ENCODE measurements around the gene MIPEP.
"Not testable (repeated sequence)": the region's sequence is repeated elsewhere in the genome, so short reads cannot be mapped to it uniquely, and the experiment has no call there.

The MIPEP gene

DNA sequence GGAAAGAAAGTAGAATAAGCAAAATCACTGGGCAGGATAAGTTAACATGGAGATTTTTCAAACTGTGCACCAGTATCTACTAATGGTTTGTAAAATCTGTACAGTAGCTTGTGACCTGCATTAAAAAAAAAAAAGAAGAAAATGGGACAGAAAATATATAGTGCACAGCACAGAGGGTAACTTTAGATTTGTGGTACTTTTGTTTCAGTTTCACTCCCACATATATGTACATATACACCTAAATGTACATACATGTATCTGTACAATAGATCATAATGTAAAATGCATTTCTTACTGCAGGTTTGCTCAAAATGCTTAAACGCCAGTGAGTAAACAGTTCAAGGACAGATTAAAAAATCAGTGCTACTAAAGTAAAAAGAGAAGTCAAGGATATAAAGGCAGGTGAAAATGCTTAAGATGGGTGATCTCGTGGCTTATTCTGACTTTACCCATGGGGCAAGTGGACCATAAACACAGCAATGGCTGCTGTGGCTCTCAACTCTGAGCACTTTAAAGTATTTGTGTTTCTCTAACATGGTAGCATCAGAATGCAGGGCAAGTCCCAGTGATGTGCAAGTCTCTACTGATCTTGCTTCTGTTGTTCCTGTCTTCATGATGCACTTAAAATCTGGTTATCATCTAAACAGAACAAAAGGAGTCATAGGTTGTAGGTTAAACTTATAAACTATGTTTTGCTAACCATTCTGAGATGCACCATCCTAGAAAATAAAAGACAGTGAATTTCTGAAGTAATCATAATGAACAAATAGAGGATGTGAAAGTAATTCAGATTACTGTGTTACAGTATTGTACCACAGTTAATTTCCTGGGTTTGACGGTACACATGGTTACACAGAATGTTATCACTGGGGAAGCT is 112.3 kb downstream of the MIPEP start:
- Mint-ChIP-seq H3K36me3 (peaks cover 7% of the 10 kb centered on the region), H3K4me3 (no peak overlapping the region), H3K4me1 (peaks cover 30% of the 10 kb centered on the region), H3K27ac (no peak overlapping the region), H3K27me3 (no peaks in the 10 kb centered on the region), H3K9me3 (peaks cover 3% of the 10 kb centered on the region)
- CTCF ChIA-PET, result interaction anchor here (0.5 kb wide), 1 partner anchor 188 kb away, joined by 5 read pairs; no protein-coding TSS in a partner anchor
- DNase-seq, result no peak

GRCh38 chr13:23772717-23773116 is 116.5 kb downstream of the MIPEP start:
- Mint-ChIP-seq H3K4me3 (no peak overlapping the region), H3K4me1 (peaks cover 25% of the 10 kb centered on the region), H3K9me3 (no peaks in the 10 kb centered on the region), H3K36me3 (no peaks in the 10 kb centered on the region), H3K27ac (no peak overlapping the region), H3K27me3 (no peaks in the 10 kb centered on the region)
- no peak for DNase-seq
- CTCF ChIA-PET, result no interaction called here

- CTCF ChIA-PET, result no interaction called here
- Mint-ChIP-seq H3K9me3 (no peaks in the 10 kb centered on the region), H3K4me3 (no peak overlapping the region), H3K27ac (no peak overlapping the region), H3K27me3 (no peaks in the 10 kb centered on the region), H3K4me1 (peaks cover 18% of the 10 kb centered on the region), H3K36me3 (no peaks in the 10 kb centered on the region)
- no peak for DNase-seq
These were observed 117.2 kb downstream of the MIPEP start for GRCh38 chr13:23771956-23772355.

DNA sequence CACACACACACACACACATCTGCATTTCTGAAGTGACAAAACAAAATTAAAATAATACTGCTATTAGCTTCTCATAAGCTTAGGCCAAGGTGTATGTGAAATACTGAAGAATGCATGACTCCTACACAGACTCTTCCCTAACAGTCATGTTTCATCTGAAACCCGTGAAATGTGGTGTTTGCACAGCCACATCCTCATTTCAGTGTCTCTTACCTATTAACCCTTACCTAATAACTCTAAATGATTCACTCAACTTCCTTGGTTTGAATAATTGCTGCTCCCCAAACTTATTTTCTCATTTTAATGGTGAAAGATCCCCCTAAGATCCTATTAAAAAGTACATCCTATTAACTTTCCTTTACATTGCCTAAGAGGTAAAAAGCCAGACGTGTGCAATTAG is 117.6 kb downstream of the MIPEP start:
- no peaks in the 10 kb centered on the region for H3K27me3 Mint-ChIP-seq
- no peak overlapping the region for H3K4me3 Mint-ChIP-seq
- no peak overlapping the region for H3K27ac Mint-ChIP-seq
- no peak for DNase-seq
- CTCF ChIA-PET, result no interaction called here
- H3K9me3 Mint-ChIP-seq, result no peaks in the 10 kb centered on the region
- peaks cover 14% of the 10 kb centered on the region for H3K4me1 Mint-ChIP-seq
- H3K36me3 Mint-ChIP-seq, result no peaks in the 10 kb centered on the region

GRCh38 chr13:23770973-23771372 is 118.2 kb downstream of the MIPEP start:
- CTCF ChIA-PET, result no interaction called here
- Mint-ChIP-seq H3K9me3 (no peaks in the 10 kb centered on the region), H3K27ac (no peak overlapping the region), H3K36me3 (no peaks in the 10 kb centered on the region), H3K4me1 (peaks cover 8% of the 10 kb centered on the region), H3K27me3 (no peaks in the 10 kb centered on the region), H3K4me3 (no peak overlapping the region)
- DNase-seq, result no peak

GRCh38 chr13:23770428-23770827 is 118.8 kb downstream of the MIPEP start:
- Mint-ChIP-seq H3K4me3 (no peak overlapping the region), H3K36me3 (no peaks in the 10 kb centered on the region), H3K9me3 (no peaks in the 10 kb centered on the region), H3K4me1 (peaks cover 7% of the 10 kb centered on the region), H3K27ac (no peak overlapping the region), H3K27me3 (no peaks in the 10 kb centered on the region)
- DNase-seq, result no peak
- CTCF ChIA-PET, result no interaction called here

GRCh38 chr13:23769401-23769800 is 119.8 kb downstream of the MIPEP start:
- no peaks in the 10 kb centered on the region for H3K36me3 Mint-ChIP-seq
- H3K27me3 Mint-ChIP-seq, result no peaks in the 10 kb centered on the region
- no peak overlapping the region for H3K27ac Mint-ChIP-seq
- H3K4me1 Mint-ChIP-seq, result peaks cover 6% of the 10 kb centered on the region
- CTCF ChIA-PET, result no interaction called here
- no peak for DNase-seq
- H3K9me3 Mint-ChIP-seq, result no peaks in the 10 kb centered on the region
- no peak overlapping the region for H3K4me3 Mint-ChIP-seq

DNA sequence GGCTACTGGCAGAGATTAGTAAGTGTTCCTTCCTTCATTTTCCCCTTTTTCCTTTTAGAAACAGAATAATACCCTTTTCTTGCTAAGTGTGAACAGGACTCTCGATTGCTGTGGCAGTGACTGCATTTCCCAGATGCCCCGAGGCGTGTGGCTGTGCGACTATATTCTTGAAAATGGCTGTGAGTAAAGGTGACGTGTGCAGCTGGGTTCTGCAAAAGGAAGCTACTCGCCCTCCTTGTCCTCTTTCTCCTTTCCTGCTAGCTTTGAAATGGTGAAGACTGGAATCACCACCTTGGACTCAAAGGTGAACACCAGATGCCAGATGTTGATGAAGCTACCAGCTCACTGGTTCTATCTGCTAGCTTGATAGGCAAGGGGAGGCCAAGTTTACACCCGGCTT is 121.4 kb downstream of the MIPEP start:
- Mint-ChIP-seq H3K4me3 (no peak overlapping the region), H3K4me1 (peaks cover 6% of the 10 kb centered on the region), H3K36me3 (no peaks in the 10 kb centered on the region), H3K9me3 (no peaks in the 10 kb centered on the region), H3K27ac (no peak overlapping the region), H3K27me3 (no peaks in the 10 kb centered on the region)
- no peak for DNase-seq
- CTCF ChIA-PET, result no interaction called here

DNA sequence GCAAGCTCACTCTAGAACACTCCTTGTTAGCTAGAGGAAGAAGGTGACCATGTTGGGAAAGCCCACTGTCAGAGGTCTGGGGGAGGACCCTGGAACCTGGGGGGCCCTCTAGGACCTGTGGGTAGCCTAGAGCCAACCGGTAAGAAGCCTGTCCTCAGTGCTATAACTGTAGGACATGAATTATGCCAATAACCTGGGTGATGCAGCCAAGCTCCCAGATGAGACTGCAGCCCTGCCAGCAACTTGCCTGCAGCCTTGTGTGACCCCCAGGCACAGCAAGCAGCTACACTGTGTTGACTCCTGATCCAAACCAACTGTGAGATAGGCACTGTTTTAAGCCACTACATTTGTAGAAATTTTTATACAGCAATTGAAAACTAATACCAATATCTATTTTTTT is 122.3 kb downstream of the MIPEP start:
- Mint-ChIP-seq H3K9me3 (no peaks in the 10 kb centered on the region), H3K27me3 (no peaks in the 10 kb centered on the region), H3K27ac (no peak overlapping the region), H3K4me3 (no peak overlapping the region), H3K36me3 (no peaks in the 10 kb centered on the region), H3K4me1 (peaks cover 6% of the 10 kb centered on the region)
- CTCF ChIA-PET, result no interaction called here
- DNase-seq, result no peak

- no peaks in the 10 kb centered on the region for H3K27me3 Mint-ChIP-seq
- no peak overlapping the region for H3K27ac Mint-ChIP-seq
- no peaks in the 10 kb centered on the region for H3K36me3 Mint-ChIP-seq
- no peak overlapping the region for H3K4me3 Mint-ChIP-seq
- no peaks in the 10 kb centered on the region for H3K9me3 Mint-ChIP-seq
- CTCF ChIA-PET, result no interaction called here
- peaks cover 4% of the 10 kb centered on the region for H3K4me1 Mint-ChIP-seq
- DNase-seq, result no peak
These were observed 122.9 kb downstream of the MIPEP start for GRCh38 chr13:23766283-23766682.

GRCh38 chr13:23765531-23765930 is 123.7 kb downstream of the MIPEP start:
- no peak overlapping the region for H3K4me3 Mint-ChIP-seq
- no peak overlapping the region for H3K27ac Mint-ChIP-seq
- no peaks in the 10 kb centered on the region for H3K36me3 Mint-ChIP-seq
- no peak for DNase-seq
- CTCF ChIA-PET, result no interaction called here
- no peaks in the 10 kb centered on the region for H3K27me3 Mint-ChIP-seq
- no peaks in the 10 kb centered on the region for H3K9me3 Mint-ChIP-seq
- H3K4me1 Mint-ChIP-seq, result peaks cover 4% of the 10 kb centered on the region

- no peaks in the 10 kb centered on the region for H3K36me3 Mint-ChIP-seq
- peaks cover 4% of the 10 kb centered on the region for H3K4me1 Mint-ChIP-seq
- no peaks in the 10 kb centered on the region for H3K27me3 Mint-ChIP-seq
- DNase-seq, result no peak
- H3K9me3 Mint-ChIP-seq, result no peaks in the 10 kb centered on the region
- CTCF ChIA-PET, result no interaction called here
- H3K27ac Mint-ChIP-seq, result no peak overlapping the region
- no peak overlapping the region for H3K4me3 Mint-ChIP-seq
These were observed 125.9 kb downstream of the MIPEP start for GRCh38 chr13:23763318-23763717.

DNA sequence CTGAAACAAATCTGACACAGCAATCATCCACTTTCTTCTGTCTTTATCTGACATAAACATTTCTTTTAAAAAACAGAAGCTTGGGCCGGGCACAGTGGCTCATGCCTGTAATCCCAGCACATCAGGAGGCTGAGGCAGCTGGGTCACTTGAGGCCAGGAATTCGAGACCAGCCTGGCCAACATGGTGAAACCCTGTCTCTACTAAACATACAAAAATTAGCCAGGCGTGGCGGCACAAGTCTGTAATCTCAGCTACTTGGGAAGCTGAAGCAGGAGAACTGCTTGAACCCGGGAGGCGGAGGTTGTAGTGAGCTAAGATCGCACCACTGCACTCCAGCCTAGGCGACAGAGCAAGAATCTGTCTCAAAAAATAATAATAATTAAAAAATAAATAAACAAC is 127.4 kb downstream of the MIPEP start:
- DNase-seq, H3K36me3 Mint-ChIP-seq, H3K4me1 Mint-ChIP-seq, H3K4me3 Mint-ChIP-seq, CTCF ChIA-PET, H3K27ac Mint-ChIP-seq, H3K27me3 Mint-ChIP-seq, H3K9me3 Mint-ChIP-seq: not testable (repeated sequence)

GRCh38 chr13:23760000-23760399 is 129.2 kb downstream of the MIPEP start:
- H3K9me3 Mint-ChIP-seq, result no peaks in the 10 kb centered on the region
- no peak overlapping the region for H3K4me3 Mint-ChIP-seq
- no peak for DNase-seq
- H3K27ac Mint-ChIP-seq, result no peak overlapping the region
- CTCF ChIA-PET, result no interaction called here
- H3K4me1 Mint-ChIP-seq, result peaks cover 3% of the 10 kb centered on the region
- H3K36me3 Mint-ChIP-seq, result no peaks in the 10 kb centered on the region
- no peaks in the 10 kb centered on the region for H3K27me3 Mint-ChIP-seq

DNA sequence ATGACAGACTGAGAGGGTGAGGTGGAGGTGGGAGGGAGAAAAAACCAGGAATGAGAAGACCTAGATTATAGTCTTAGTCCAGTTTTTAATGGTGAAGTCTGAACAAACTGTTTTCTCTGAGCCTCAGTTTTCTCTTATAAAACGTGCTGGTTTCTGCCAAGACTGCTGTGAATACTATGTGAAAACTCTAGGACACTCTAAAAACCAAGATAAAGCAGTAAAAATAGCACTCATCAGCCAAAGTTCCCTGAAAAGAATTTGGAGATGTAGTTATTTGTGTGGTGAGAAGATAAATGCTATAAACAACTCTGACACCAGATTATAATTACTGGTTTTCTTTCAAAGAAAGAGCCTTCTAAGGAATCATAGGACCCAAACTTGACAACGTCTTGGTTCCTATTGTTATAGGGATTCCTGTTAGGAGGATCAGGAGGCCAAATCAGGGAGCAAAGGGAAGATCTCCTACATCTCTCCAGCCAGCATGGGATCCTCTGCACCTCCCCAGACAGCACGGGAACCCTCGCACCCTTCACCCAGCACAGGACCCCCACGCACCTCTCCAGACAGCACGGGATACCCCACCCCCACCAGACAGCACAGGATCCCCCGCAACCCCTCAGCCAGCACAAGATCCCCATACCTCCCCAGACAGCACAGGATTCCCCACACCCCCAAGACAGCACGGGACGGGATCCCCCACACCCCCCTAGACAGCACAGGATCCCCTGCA is 130.2 kb downstream of the MIPEP start:
- no peaks in the 10 kb centered on the region for H3K27me3 Mint-ChIP-seq
- no peak overlapping the region for H3K27ac Mint-ChIP-seq
- peaks cover 13% of the 10 kb centered on the region for H3K4me1 Mint-ChIP-seq
- H3K36me3 Mint-ChIP-seq, result no peaks in the 10 kb centered on the region
- H3K4me3 Mint-ChIP-seq, result no peak overlapping the region
- DNase-seq, result no peak
- no peaks in the 10 kb centered on the region for H3K9me3 Mint-ChIP-seq
- CTCF ChIA-PET, result no interaction called here
